D721Med (cell line): ENCODE measurements around the gene SLC9A5.

Experiments
- DNase-seq: peaks from one replicate; pipeline ENCODE4 v3.0.0; 2011; ENCODE audit warnings: low spot score; ENCODE audit not compliant: insufficient read length
- FAIRE-seq: peaks from 2 replicates; lab custom pipeline; 2011; peaks lifted over from hg19 to GRCh38; lab: Jason Lieb, UNC
- TF ChIP-seq, protein P1 (sequence below): IDR thresholded peaks from 2 replicates; pipeline ENCODE4 v1.5.1; 2012; ENCODE audit warnings: mild to moderate bottlenecking, control low read depth; ENCODE audit not compliant: insufficient read depth; ENCODE audit errors: missing control alignments

Gene SLC9A5

GRCh38 chr16:67209565-67209964 lies 39.2 kb upstream of the SLC9A5 start:
- DNase-seq (no peak), FAIRE-seq (no peak)
- TF ChIP-seq, protein P1, sequence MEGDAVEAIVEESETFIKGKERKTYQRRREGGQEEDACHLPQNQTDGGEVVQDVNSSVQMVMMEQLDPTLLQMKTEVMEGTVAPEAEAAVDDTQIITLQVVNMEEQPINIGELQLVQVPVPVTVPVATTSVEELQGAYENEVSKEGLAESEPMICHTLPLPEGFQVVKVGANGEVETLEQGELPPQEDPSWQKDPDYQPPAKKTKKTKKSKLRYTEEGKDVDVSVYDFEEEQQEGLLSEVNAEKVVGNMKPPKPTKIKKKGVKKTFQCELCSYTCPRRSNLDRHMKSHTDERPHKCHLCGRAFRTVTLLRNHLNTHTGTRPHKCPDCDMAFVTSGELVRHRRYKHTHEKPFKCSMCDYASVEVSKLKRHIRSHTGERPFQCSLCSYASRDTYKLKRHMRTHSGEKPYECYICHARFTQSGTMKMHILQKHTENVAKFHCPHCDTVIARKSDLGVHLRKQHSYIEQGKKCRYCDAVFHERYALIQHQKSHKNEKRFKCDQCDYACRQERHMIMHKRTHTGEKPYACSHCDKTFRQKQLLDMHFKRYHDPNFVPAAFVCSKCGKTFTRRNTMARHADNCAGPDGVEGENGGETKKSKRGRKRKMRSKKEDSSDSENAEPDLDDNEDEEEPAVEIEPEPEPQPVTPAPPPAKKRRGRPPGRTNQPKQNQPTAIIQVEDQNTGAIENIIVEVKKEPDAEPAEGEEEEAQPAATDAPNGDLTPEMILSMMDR = no peak

- TF ChIP-seq, protein P1 = no peak
- FAIRE-seq (no peak), DNase-seq (no peak)
Measured at GRCh38 chr16:67210069-67210937, 38.5 kb upstream of the SLC9A5 start.

- FAIRE-seq (no peak), DNase-seq (no peak)
- TF ChIP-seq, protein P1 = no peak
Measured at GRCh38 chr16:67211674-67212073, 37.1 kb upstream of the SLC9A5 start.

DNA sequence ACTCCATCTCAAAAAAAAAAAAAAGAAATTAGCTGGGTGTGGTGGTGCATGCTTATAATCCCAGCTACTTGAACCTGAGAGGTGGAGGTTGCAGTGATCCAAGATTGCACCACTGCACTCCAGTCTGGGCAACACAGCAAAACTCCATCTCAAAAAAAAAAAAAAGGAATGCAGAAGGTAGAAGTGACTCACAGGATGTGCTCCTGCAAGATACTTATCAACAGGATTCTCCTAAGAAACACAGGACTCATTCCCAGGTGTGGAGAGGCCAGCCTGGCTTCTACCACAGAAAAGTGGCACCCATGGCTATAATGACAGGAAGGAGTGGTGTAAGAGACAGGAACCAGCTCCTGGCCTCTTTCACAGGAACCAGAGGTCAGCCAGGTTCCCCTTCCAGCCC lies 36.0 kb upstream of the SLC9A5 start:
- DNase-seq (no peak), FAIRE-seq (no peak)
- TF ChIP-seq, protein P1 = no peak

GRCh38 chr16:67213197-67214019 lies 35.4 kb upstream of the SLC9A5 start:
- TF ChIP-seq, protein P1 = no peak
- no peak for DNase-seq
- no peak for FAIRE-seq

GRCh38 chr16:67215706-67216105 lies 33.1 kb upstream of the SLC9A5 start:
- FAIRE-seq (no peak), DNase-seq (no peak)
- TF ChIP-seq, protein P1 = no peak
